BJ (cell line): ENCODE results near the gene C17orf113. TPM values are rescaled to one million over a fixed set of nuclear protein-coding genes. Genes with fewer than 3 reads are reported as not detected.

Source experiments
- CTCF ChIA-PET: fragments of 350-600 bp; formaldehyde crosslinking; extraction: SDS; loops from one replicate; lab custom pipeline; 2021; ENCODE audit warnings: antibody characterized with exemption, inconsistent platforms; lab: Yijun Ruan, JAX
- POLR2A ChIA-PET: fragments of 300-600 bp; sonication (Branson Sonifier 250); formaldehyde crosslinking; extraction: SDS; loops from one replicate; lab custom pipeline; 2021; ENCODE audit warnings: antibody characterized with exemption; lab: Charles Lee
- DNase-seq: peaks from one replicate; pipeline ENCODE4 v3.0.0-alpha.2; 2011; ENCODE audit warnings: low read depth
- H3K27me3 ChIP-seq: 2 replicates; pipeline ENCODE4 v1.6.0; 2011; ENCODE audit warnings: low read length; ENCODE audit not compliant: control insufficient read depth, insufficient read depth
- H3K36me3 ChIP-seq: 2 replicates; pipeline ENCODE4 v1.5.1; 2011; ENCODE audit warnings: low read length; ENCODE audit not compliant: control insufficient read depth, insufficient read depth
- H3K4me3 ChIP-seq: 2 replicates; pipeline ENCODE4 v1.5.1; 2011; ENCODE audit warnings: low read depth, mild to moderate bottlenecking, control low read depth, low read length
- polyA plus RNA-seq: library from polyadenylated mRNA; depleted of rRNA; stranded (reverse); fragments of >200 nt; gene quantifications from 2 replicates; pipeline ENCODE4 v1.2.3, GENCODE V29; 2011
- TF ChIP-seq, protein P1 (sequence below): IDR thresholded peaks from 2 replicates; pipeline ENCODE4 v1.5.1; 2011; ENCODE audit warnings: low read depth, mild to moderate bottlenecking, control low read depth, inconsistent platforms, low read length, moderate library complexity; ENCODE audit not compliant: insufficient read depth

The C17orf113 gene
- polyA plus RNA-seq, 1 experiment: 0.11 TPM

DNA sequence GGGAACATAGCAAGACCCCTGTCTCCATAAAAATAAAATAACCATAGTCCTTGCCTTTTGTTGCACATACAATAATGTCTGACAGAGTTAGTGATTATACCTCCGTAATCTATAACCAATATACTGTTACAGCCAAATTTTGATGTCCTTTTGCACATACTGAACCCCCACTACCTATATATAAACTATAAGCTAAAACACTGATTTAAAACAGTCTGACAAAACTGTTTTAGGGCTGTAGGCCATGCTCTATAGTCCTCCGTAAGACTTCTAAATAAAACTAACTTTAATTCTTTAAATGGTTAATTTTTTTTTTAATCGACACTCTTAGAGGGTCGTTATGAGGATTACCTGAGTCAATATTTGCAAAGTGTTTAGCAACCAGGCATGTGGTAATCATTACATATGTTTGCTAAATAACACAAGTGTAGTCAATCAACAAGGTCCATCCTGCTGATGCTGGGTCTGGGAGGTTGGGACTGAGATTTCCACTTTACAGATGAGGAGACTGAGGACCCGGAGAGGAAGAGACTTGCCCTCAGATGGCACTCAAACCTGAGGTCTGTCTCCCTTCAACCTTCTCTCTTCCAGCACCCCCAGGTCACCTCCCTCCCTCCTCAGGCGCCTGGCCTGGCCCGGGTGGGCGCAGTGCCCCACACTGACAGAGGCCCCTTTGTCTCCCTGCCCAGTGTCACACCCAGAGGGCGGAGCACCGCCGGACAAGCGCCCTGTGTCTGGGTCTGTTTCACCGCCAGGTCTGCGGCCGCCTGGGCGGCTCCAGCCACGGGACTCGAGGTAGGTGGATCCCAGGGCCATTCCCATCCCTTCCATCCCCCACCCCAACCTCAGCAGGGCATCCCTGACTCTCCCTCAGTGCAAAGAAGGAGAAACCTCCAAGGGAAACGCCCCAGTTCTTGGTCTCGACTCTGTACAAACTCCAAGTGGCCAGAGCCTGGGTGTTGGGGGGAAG lies 37.6 kb upstream of the C17orf113 start:
- ChIA-PET CTCF (interaction anchor here (1.6 to 2.3 kb wide), 2 partner anchors 13 to 20 kb away, joined by 6 read pairs; no protein-coding TSS in a partner anchor), POLR2A (no interaction called here)
- H3K4me3 ChIP-seq: no peak overlapping the region
- H3K27me3 ChIP-seq: peaks cover 12% of the 10 kb centered on the region
- DNase-seq: no peak
- H3K36me3 ChIP-seq: no peaks in the 10 kb centered on the region
- TF ChIP-seq, protein P1, sequence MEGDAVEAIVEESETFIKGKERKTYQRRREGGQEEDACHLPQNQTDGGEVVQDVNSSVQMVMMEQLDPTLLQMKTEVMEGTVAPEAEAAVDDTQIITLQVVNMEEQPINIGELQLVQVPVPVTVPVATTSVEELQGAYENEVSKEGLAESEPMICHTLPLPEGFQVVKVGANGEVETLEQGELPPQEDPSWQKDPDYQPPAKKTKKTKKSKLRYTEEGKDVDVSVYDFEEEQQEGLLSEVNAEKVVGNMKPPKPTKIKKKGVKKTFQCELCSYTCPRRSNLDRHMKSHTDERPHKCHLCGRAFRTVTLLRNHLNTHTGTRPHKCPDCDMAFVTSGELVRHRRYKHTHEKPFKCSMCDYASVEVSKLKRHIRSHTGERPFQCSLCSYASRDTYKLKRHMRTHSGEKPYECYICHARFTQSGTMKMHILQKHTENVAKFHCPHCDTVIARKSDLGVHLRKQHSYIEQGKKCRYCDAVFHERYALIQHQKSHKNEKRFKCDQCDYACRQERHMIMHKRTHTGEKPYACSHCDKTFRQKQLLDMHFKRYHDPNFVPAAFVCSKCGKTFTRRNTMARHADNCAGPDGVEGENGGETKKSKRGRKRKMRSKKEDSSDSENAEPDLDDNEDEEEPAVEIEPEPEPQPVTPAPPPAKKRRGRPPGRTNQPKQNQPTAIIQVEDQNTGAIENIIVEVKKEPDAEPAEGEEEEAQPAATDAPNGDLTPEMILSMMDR: no peak

DNA sequence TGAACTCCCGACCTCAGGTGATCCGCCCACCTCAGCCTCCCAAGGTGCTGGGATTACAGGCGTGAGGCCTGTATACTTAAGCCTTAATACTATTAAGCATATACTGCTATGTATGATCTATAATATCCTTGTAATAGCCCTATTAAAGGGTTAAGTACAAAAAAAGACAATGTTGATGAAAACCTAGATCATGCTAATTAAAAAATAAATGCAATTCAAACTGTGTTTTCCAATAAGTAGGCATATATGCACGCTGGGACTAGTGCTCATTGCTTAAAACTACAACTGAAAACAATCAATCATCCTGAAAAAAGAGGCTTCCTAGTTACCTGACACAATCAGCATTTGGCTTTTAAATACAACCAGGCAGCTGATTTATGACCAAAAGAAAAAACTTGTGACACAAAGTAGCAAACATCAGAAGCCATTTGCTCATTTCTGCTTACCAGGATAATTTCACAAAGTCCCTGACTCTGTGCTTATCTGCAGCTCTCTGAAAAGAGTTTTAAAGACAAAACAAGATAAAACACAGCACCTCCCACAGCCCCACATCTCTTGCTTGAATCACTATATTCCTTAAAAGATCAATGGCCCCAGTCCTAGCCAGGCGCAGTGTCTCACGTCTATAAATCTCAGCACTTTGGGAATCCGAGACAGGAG lies 36.8 kb upstream of the C17orf113 start:
- Histone ChIP-seq H3K27me3 (peaks cover 12% of the 10 kb centered on the region), H3K36me3 (no peaks in the 10 kb centered on the region), H3K4me3 (no peak overlapping the region)
- ChIA-PET POLR2A (no interaction called here), CTCF (interaction anchor here (1.6 to 2.3 kb wide), 2 partner anchors 14 to 19 kb away, joined by 6 read pairs; no protein-coding TSS in a partner anchor)
- TF ChIP-seq, protein P1: no peak
- no peak for DNase-seq

DNA sequence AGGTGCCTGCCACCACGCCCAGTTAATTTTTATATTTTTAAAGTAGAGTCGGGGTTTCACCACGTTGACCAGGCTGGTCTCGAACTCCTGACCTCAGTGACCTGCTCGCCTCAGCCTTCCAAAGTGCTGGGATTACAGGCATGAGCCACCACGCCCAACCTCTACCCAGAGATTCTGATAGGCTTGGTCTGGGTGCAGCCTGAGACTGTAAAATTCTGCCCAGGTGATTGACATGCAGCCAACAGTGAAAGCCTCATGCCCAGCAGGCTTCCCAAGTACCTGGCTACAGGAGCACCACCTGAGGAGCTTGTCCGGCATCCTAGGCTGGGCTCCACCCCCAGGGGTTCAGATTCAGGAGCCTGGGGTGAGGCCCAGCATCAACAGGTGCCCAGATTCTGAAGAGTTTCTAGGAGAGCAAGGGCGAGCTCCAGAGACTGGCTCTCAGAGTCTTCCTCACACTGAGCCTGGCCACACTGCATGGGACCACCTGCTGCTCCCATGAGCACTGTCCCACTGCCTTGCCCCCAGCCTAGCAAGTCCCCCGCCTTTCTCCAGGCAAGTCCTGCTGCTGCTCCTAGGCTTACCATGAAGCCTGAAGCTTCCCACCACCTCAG lies 31.2 kb upstream of the C17orf113 start:
- ChIA-PET CTCF (interaction anchor here (2.0 to 4.0 kb wide), 2 partner anchors 15 to 19 kb away, joined by 6 to 23 read pairs; no protein-coding TSS in a partner anchor), POLR2A (no interaction called here)
- DNase-seq: no peak
- H3K36me3 ChIP-seq: no peaks in the 10 kb centered on the region
- H3K27me3 ChIP-seq: peaks cover 9% of the 10 kb centered on the region
- no peak overlapping the region for H3K4me3 ChIP-seq
- TF ChIP-seq, protein P1: no peak

DNA sequence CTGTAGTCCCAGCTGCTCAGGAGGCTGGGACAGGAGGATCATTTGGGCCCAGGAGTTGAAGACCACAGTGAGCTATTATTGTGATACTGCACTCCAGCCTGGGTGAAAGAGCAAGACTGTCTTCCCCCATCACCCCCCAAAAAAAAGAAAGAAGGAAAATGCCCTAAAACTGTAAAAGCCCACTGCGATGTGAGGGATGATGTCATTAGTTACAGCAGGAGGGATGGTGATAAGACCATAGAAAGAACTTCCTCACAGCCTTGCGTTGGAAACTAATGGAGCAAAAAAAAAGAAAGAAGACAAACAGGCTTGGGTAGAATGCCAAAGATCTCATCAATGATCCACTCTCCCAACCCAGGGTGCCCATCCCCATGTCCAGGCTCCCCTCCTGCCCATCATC lies 29.1 kb upstream of the C17orf113 start:
- TF ChIP-seq, protein P1: no peak
- no peaks in the 10 kb centered on the region for H3K36me3 ChIP-seq
- ChIA-PET CTCF (interaction anchor here (0.6 to 4.0 kb wide), 3 partner anchors 13 to 116 kb away, joined by 3 to 23 read pairs (median 6); no protein-coding TSS in a partner anchor), POLR2A (no interaction called here)
- H3K4me3 ChIP-seq: no peak overlapping the region
- no peak for DNase-seq
- peaks cover 11% of the 10 kb centered on the region for H3K27me3 ChIP-seq
